ENCODE results near the gene RNASEH1. TPM values are rescaled to one million over a fixed set of nuclear protein-coding genes. Genes with fewer than 3 reads are reported as not detected.
"Not testable (repeated sequence)": the region's sequence is repeated elsewhere in the genome, so short reads cannot be mapped to it uniquely, and the experiment has no call there.

RNASEH1 gene
- total RNA-seq, 3 donors from 2014 or later (not counting 1 experiment from before 2014, with no cell fraction given), result 25.6 to 30.6 (median 26.3) TPM

DNA sequence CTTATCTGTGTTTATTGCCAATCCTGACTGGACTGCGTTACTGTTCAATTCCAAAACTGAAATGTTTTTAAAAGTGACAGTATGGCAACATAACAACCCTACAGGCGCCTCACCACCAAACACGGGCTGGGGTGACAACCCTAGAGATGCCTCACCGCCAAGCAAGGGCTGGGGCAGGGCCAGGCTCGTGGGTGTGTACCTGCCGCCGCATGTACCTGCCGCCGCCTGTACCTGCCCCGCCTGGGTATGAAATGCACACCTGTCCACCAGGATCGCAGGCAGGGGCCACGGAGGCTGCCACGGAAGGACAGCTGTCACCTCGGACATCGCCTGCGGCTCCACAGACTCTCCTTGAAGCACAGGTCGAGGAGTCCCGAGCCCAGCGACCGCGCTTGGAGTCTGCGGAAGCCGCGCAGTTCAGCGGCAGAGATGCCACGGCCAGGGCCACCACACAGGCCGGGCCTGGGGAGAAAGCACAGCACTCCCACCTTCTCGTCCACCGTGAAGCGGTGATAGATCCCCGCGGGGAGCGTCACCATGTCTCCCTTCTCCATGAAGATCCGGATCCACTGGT, 57.7 kb downstream of the RNASEH1 start:
- peaks cover 17% of the 10 kb centered on the region for H3K36me3 ChIP-seq (ENCODE audit: control insufficient read depth, insufficient read depth, low read length)
- H3K4me1 ChIP-seq (ENCODE audit: control insufficient read depth, insufficient read depth, low read length), result no peaks in the 10 kb centered on the region
- intact Hi-C loops (cut with micrococcal nuclease), result no loop called here
- no peaks in the 10 kb centered on the region for H3K27me3 ChIP-seq (ENCODE audit: control insufficient read depth, insufficient read depth, low read length)
- no peaks in the 10 kb centered on the region for H3K4me1 Mint-ChIP-seq
- TF ChIP-seq, protein P1, sequence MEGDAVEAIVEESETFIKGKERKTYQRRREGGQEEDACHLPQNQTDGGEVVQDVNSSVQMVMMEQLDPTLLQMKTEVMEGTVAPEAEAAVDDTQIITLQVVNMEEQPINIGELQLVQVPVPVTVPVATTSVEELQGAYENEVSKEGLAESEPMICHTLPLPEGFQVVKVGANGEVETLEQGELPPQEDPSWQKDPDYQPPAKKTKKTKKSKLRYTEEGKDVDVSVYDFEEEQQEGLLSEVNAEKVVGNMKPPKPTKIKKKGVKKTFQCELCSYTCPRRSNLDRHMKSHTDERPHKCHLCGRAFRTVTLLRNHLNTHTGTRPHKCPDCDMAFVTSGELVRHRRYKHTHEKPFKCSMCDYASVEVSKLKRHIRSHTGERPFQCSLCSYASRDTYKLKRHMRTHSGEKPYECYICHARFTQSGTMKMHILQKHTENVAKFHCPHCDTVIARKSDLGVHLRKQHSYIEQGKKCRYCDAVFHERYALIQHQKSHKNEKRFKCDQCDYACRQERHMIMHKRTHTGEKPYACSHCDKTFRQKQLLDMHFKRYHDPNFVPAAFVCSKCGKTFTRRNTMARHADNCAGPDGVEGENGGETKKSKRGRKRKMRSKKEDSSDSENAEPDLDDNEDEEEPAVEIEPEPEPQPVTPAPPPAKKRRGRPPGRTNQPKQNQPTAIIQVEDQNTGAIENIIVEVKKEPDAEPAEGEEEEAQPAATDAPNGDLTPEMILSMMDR (IDR thresholded peaks at IDR 0.05), result no peak
- DNase-seq (no peak), ATAC-seq (no peak)
- H3K9me3 Mint-ChIP-seq, result no peaks in the 10 kb centered on the region
- no peak overlapping the region for H3K27ac Mint-ChIP-seq
- no peaks in the 10 kb centered on the region for H3K9me3 ChIP-seq (ENCODE audit: control insufficient read depth, insufficient read depth, low read length)
- H3K27ac ChIP-seq (ENCODE audit: low read length), result no peak overlapping the region
- H3K4me3 ChIP-seq (ENCODE audit: low read length), result no peak overlapping the region
- H3K4me3 Mint-ChIP-seq, result no peak overlapping the region
- no peaks in the 10 kb centered on the region for H3K27me3 Mint-ChIP-seq (ENCODE audit: low read depth in 2 of 2)
- peaks cover 7% of the 10 kb centered on the region for H3K36me3 Mint-ChIP-seq
- WGBS (ENCODE audit: insufficient coverage), result 97% methylated on average over 34 of the region's 34 CpGs

DNA sequence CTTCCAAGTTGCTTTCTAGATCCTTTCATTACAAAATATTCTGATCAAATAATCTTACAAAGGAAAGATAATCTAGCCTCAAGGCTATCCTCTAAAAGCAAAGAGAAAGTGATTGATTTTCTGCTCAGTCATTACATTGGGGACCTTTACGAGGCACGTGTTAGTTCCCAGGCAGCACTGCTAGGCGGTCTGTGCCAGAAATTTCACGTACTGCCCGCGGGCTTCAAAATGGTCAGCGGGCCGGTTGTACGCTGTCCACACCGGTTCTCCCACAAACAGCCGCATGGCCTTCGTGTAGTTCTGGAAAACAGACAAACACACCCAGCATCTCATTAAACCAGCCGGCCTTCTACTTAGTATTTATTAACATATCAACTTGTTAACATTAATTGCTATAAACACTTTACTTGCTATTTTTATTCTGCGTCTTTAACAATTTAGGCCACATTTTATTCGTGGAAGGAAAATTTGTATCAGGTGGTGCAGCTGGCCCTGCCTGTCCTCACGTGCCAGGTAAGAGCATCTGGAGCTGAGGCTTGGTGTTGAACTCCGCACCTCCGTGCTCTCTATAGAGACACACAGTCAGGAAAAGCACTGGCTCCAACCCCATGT, 59.2 kb downstream of the RNASEH1 start:
- TF ChIP-seq, protein P1 (IDR thresholded peaks at IDR 0.05), result no peak
- ATAC-seq (no peak), DNase-seq (no peak)
- H3K9me3 Mint-ChIP-seq, result no peaks in the 10 kb centered on the region
- H3K9me3 ChIP-seq (ENCODE audit: control insufficient read depth, insufficient read depth, low read length), result no peaks in the 10 kb centered on the region
- H3K27me3 ChIP-seq (ENCODE audit: control insufficient read depth, insufficient read depth, low read length), result no peaks in the 10 kb centered on the region
- no peak overlapping the region for H3K4me3 Mint-ChIP-seq
- peaks cover 7% of the 10 kb centered on the region for H3K36me3 Mint-ChIP-seq
- no peaks in the 10 kb centered on the region for H3K4me1 Mint-ChIP-seq
- peaks cover 17% of the 10 kb centered on the region for H3K36me3 ChIP-seq (ENCODE audit: control insufficient read depth, insufficient read depth, low read length)
- no peak overlapping the region for H3K27ac Mint-ChIP-seq
- no peaks in the 10 kb centered on the region for H3K4me1 ChIP-seq (ENCODE audit: control insufficient read depth, insufficient read depth, low read length)
- WGBS (ENCODE audit: insufficient coverage), result 98% methylated on average over 18 of the region's 18 CpGs
- no peak overlapping the region for H3K27ac ChIP-seq (ENCODE audit: low read length)
- intact Hi-C loops (cut with micrococcal nuclease), result no loop called here
- H3K27me3 Mint-ChIP-seq (ENCODE audit: low read depth in 2 of 2), result no peaks in the 10 kb centered on the region
- no peak overlapping the region for H3K4me3 ChIP-seq (ENCODE audit: low read length)

DNA sequence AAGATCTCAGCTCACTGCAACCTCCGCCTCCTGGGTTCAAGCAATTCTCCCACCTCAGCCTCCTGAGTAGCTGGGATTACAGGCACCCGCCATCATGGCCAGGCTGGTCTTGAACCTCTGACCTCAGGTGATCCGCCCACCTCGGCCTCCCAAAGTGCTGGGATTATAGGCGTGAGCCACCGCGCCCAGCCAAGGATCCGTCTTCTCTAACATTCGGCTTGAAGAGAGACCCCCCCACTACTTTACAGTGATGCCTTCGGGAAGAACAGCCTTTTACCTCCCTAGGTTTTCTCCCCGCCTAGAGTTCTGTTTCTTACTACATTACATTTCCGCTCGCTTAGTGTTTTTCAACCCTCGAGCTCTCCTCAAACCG, 61.4 kb downstream of the RNASEH1 start:
- H3K36me3 ChIP-seq (ENCODE audit: control insufficient read depth, insufficient read depth, low read length), result peaks cover 17% of the 10 kb centered on the region
- H3K4me1 ChIP-seq (ENCODE audit: control insufficient read depth, insufficient read depth, low read length); H3K27ac ChIP-seq (ENCODE audit: low read length); H3K27me3 ChIP-seq (ENCODE audit: control insufficient read depth, insufficient read depth, low read length); H3K27me3 Mint-ChIP-seq (ENCODE audit: low read depth in 2 of 2); H3K27ac Mint-ChIP-seq; H3K9me3 ChIP-seq (ENCODE audit: control insufficient read depth, insufficient read depth, low read length); H3K4me1 Mint-ChIP-seq; ATAC-seq; H3K4me3 ChIP-seq (ENCODE audit: low read length); DNase-seq; H3K9me3 Mint-ChIP-seq; intact Hi-C loops (cut with micrococcal nuclease); H3K36me3 Mint-ChIP-seq; H3K4me3 Mint-ChIP-seq: not testable (repeated sequence)
- WGBS (ENCODE audit: insufficient coverage), result 96% methylated on average over 15 of the region's 15 CpGs

Other genes starting within 250 kb of the RNASEH1 start
- gene EIPR1, start 180.5 kb downstream of the RNASEH1 start, total RNA-seq, result 10 to 100 TPM; 26.8 to 28.8 (median 27.9) TPM
- gene TRAPPC12, start 178.6 kb downstream of the RNASEH1 start, total RNA-seq, result 10 to 100 TPM; 65.1 to 92.6 (median 86.7) TPM
- 10 to 100 TPM; 15.9 to 23.0 (median 17.4) TPM for gene ADI1, start 38.8 kb downstream of the RNASEH1 start, total RNA-seq
- 1,000 to 10,000 TPM in 2 of 3 donors, 100 to 1,000 TPM in 1; 815 to 1,068 (median 1,001) TPM for gene RPS7, start 16.9 kb upstream of the RNASEH1 start, total RNA-seq
- gene COLEC11, start 36.8 kb upstream of the RNASEH1 start, total RNA-seq, result under 1 TPM in 1 of 3 donors, not detected in 2; 0.61 TPM
- gene ALLC, start 99.9 kb upstream of the RNASEH1 start, total RNA-seq, result not detected
- not detected for gene DCDC2C, start 145.2 kb upstream of the RNASEH1 start, total RNA-seq

Measured in natural killer cell (primary cell).